ENCODE measurements around the gene ENO4. TPM values are rescaled to one million over a fixed set of nuclear protein-coding genes. Genes with fewer than 3 reads are reported as not detected.

ENO4 gene
- total RNA-seq, 2 donors from 2014 or later, result not detected

DNA sequence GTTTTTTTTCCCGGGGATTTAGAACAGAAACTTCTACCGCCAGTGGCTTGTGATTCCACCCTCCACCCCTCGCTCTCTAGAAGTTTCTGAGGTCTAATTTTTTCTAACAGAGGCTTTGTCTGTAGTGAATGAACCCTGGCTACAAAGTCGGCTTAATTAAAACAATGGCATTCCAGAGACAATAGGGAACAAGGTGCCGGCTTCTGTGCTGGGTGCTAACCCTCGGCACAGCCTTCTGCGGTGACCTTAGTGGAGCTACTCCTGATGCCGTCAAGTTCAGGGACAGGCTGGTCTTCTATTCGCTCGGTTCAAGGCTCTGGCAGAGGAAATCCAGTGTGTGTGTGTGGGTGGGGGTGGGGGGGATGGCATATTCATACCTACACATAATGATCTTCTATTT, 32.1 kb upstream of the ENO4 start:
- H3K36me3 Mint-ChIP-seq, result no peaks in the 10 kb centered on the region
- peaks cover 4% of the 10 kb centered on the region for H3K9me3 Mint-ChIP-seq
- DNase-seq (ENCODE audit: low spot score), result no peak
- ATAC-seq, result no peak
- no peaks in the 10 kb centered on the region for H3K4me1 Mint-ChIP-seq (ENCODE audit: low read depth in 2 of 2)
- H3K27me3 Mint-ChIP-seq, result peaks cover 19 to 30% of the 10 kb centered on the region in 2 donors
- H3K4me3 Mint-ChIP-seq, result no peak overlapping the region
- H3K27ac Mint-ChIP-seq, result no peak overlapping the region

GRCh38 chr10:116817780-116818343, 31.4 kb upstream of the ENO4 start:
- peak; percentile 28 to 46 for ATAC-seq
- Mint-ChIP-seq H3K27me3 (peaks cover 16 to 27% of the 10 kb centered on the region in 2 donors), H3K4me3 (no peak overlapping the region)

GRCh38 chr10:116819999-116820677, 29.2 kb upstream of the ENO4 start:
- Mint-ChIP-seq H3K27me3 (peaks cover 15 to 19% of the 10 kb centered on the region in 2 donors), H3K36me3 (no peaks in the 10 kb centered on the region), H3K4me1 (ENCODE audit: low read depth in 2 of 2) (no peaks in the 10 kb centered on the region), H3K9me3 (peaks cover 4% of the 10 kb centered on the region), H3K4me3 (no peak overlapping the region), H3K27ac (no peak overlapping the region)
- no peak for DNase-seq (ENCODE audit: low spot score)
- no peak for ATAC-seq

More at GRCh38 chr10:116817780-116818343, 31.4 kb upstream of the ENO4 start:
- Mint-ChIP-seq H3K9me3 (peaks cover 4% of the 10 kb centered on the region), H3K36me3 (no peaks in the 10 kb centered on the region), H3K27ac (no peak overlapping the region), H3K4me1 (ENCODE audit: low read depth in 2 of 2) (no peaks in the 10 kb centered on the region)
- DNase-seq (ENCODE audit: low spot score), result no peak

DNA sequence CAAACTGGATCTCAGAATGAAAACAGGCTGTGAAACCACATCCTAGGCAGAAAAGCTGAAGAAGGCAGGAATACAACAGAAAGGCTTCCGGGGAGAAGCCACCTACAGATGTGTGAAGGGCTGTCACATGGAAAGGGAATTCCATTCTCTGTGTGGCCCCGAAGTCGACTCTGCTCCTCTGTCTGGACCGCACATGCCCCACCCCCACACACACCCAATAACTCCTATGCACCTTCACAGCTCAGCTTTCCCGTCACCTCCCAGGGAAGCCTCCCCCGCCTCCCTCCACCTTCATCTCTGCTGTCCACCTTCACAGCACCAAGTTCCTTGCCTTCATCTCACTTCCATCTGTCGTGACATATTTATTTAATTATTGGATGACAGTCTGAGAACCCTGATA, 23.4 kb upstream of the ENO4 start:
- no peaks in the 10 kb centered on the region for H3K4me1 Mint-ChIP-seq (ENCODE audit: low read depth in 2 of 2)
- DNase-seq (ENCODE audit: low spot score) (no peak), ATAC-seq (no peak)
- H3K9me3 Mint-ChIP-seq, result peaks cover 4% of the 10 kb centered on the region
- no peak overlapping the region for H3K4me3 Mint-ChIP-seq
- H3K27ac Mint-ChIP-seq, result no peak overlapping the region
- peaks cover 1 to 19% of the 10 kb centered on the region in 2 donors for H3K27me3 Mint-ChIP-seq
- no peaks in the 10 kb centered on the region for H3K36me3 Mint-ChIP-seq

DNA sequence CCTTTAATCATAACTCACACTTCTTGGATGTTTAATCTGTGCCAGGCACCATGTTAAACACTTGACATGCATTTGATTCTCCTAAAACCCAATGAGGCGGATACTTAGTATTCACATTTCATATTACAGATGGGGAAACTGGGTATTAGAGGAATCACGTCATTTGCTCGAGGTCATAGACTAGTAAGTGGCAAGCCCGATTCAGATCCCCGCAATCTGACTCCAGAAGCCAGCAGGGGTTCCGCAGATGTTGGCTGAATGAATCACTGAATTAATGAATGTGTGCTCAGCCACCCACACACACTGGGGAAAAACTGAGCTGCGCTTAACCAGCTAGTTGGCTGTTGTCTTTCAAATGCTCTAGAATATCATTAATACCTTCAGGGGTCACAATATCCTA, 22.5 kb upstream of the ENO4 start:
- Mint-ChIP-seq H3K27ac (no peak overlapping the region), H3K27me3 (peaks cover 3 to 14% of the 10 kb centered on the region in 2 donors), H3K4me3 (no peak overlapping the region), H3K4me1 (ENCODE audit: low read depth in 2 of 2) (no peaks in the 10 kb centered on the region), H3K36me3 (no peaks in the 10 kb centered on the region), H3K9me3 (no peaks in the 10 kb centered on the region)
- DNase-seq (ENCODE audit: low spot score) (no peak), ATAC-seq (no peak)

- Mint-ChIP-seq H3K36me3 (no peaks in the 10 kb centered on the region), H3K4me1 (ENCODE audit: low read depth in 2 of 2) (no peaks in the 10 kb centered on the region), H3K4me3 (no peak overlapping the region), H3K9me3 (no peaks in the 10 kb centered on the region), H3K27ac (no peak overlapping the region), H3K27me3 (peaks cover 3 to 14% of the 10 kb centered on the region in 2 donors)
- DNase-seq (ENCODE audit: low spot score) (no peak), ATAC-seq (peak in 1 of 2 donors; percentile 20)
Measured at GRCh38 chr10:116827214-116827671, 22.1 kb upstream of the ENO4 start.

GRCh38 chr10:116828116-116828515, 21.2 kb upstream of the ENO4 start:
- Mint-ChIP-seq H3K4me1 (ENCODE audit: low read depth in 2 of 2) (no peaks in the 10 kb centered on the region), H3K4me3 (no peak overlapping the region), H3K27ac (no peak overlapping the region), H3K27me3 (peaks cover 3 to 14% of the 10 kb centered on the region in 2 donors), H3K9me3 (no peaks in the 10 kb centered on the region), H3K36me3 (no peaks in the 10 kb centered on the region)
- no peak for DNase-seq (ENCODE audit: low spot score)
- no peak for ATAC-seq

GRCh38 chr10:116829711-116830110, 19.6 kb upstream of the ENO4 start:
- H3K27ac Mint-ChIP-seq, result no peak overlapping the region
- H3K27me3 Mint-ChIP-seq, result peaks cover 3 to 14% of the 10 kb centered on the region in 2 donors
- ATAC-seq, result no peak
- no peaks in the 10 kb centered on the region for H3K4me1 Mint-ChIP-seq (ENCODE audit: low read depth in 2 of 2)
- no peaks in the 10 kb centered on the region for H3K36me3 Mint-ChIP-seq
- H3K9me3 Mint-ChIP-seq, result no peaks in the 10 kb centered on the region
- no peak for DNase-seq (ENCODE audit: low spot score)
- H3K4me3 Mint-ChIP-seq, result no peak overlapping the region

DNA sequence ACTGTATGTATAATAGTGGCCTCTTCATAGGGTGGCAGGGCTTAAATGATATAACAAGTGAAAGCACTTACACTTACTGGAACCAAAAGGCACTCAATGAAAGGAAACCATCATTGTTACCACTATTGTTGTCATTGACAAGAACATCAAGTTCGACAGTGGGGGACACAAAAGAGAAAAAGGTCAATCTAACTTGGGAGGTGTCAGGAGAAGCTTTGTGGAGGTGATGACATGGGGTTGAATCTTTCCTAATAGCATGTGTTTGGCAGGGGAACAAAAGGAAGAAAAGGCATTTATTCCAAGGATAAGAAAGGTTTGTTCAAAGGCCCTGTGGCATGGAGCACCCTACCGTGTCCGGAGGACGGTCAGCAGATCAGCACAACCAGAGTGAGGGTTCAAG, 18.2 kb upstream of the ENO4 start:
- no peaks in the 10 kb centered on the region for H3K4me1 Mint-ChIP-seq (ENCODE audit: low read depth in 2 of 2)

GRCh38 chr10:116831790-116832189, 17.5 kb upstream of the ENO4 start:
- Mint-ChIP-seq H3K4me1 (ENCODE audit: low read depth in 2 of 2) (no peaks in the 10 kb centered on the region), H3K4me3 (no peak overlapping the region), H3K27ac (no peak overlapping the region), H3K27me3 (peaks cover 7 to 20% of the 10 kb centered on the region in 2 donors), H3K9me3 (no peaks in the 10 kb centered on the region), H3K36me3 (no peaks in the 10 kb centered on the region)
- no peak for DNase-seq (ENCODE audit: low spot score)
- no peak for ATAC-seq

More for the DNA sequence above, 18.2 kb upstream of the ENO4 start:
- H3K36me3 Mint-ChIP-seq, result no peaks in the 10 kb centered on the region
- H3K27me3 Mint-ChIP-seq, result peaks cover 7 to 20% of the 10 kb centered on the region in 2 donors
- DNase-seq (ENCODE audit: low spot score) (no peak), ATAC-seq (no peak)
- no peak overlapping the region for H3K4me3 Mint-ChIP-seq
- no peak overlapping the region for H3K27ac Mint-ChIP-seq
- no peaks in the 10 kb centered on the region for H3K9me3 Mint-ChIP-seq

DNA sequence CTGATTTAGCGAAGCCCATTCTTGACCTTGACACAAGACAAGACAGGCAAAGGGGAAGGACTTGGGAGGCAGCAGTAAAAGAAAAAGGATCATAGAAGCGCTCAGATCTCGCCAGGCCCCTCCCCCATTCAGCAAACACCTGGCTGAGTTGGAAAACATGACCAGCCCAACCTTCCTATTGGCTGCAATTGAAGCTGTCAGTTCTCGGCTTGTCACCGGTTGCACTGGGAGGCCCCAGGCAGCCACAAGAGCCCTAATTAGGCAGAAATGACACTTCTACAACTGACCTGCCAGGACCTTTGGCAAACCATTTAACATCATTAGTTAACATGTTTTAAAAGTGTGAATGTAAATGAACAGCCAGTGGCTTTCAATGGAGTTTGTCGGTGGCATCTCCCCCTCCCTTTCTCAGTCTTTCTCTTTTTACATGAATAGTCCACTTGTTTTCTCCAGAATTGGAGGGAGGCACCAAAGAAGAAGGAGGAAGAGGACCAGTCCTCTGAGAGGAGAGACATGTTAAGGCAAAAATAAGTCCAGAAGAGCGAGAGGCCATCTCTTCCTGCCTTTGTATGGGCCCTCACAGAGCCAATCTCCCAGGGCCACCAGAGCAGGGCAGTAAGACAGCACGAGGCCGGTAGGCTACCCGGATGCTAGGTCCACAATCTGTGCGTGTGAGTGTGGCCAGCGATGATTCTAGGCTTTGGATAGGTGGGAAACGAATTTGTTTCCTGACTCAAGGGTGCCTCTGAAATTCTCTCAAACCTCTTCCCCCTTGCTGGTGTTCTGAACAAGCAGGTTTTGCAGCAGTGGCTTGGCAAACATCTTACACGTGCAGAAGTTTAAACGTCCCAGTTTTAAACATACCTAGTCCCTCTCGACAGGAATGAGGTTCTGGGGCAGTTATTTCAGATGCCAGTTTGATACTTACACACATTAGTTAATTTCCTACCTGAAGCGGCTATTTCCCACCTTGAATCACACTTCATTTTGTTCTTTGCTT, 15.0 kb upstream of the ENO4 start:
- Mint-ChIP-seq H3K4me3 (no peak overlapping the region), H3K27me3 (peaks cover 7 to 16% of the 10 kb centered on the region in 2 donors), H3K4me1 (ENCODE audit: low read depth in 2 of 2) (no peaks in the 10 kb centered on the region)

GRCh38 chr10:116835658-116836057, 13.6 kb upstream of the ENO4 start:
- no peaks in the 10 kb centered on the region for H3K36me3 Mint-ChIP-seq
- no peak overlapping the region for H3K27ac Mint-ChIP-seq
- peaks cover 7% of the 10 kb centered on the region in 2 donors for H3K27me3 Mint-ChIP-seq
- H3K4me3 Mint-ChIP-seq, result no peak overlapping the region
- no peaks in the 10 kb centered on the region for H3K4me1 Mint-ChIP-seq (ENCODE audit: low read depth in 2 of 2)
- DNase-seq (ENCODE audit: low spot score), result no peak
- ATAC-seq, result no peak
- no peaks in the 10 kb centered on the region for H3K9me3 Mint-ChIP-seq

More for the DNA sequence above, 15.0 kb upstream of the ENO4 start:
- Mint-ChIP-seq H3K27ac (no peak overlapping the region), H3K9me3 (no peaks in the 10 kb centered on the region), H3K36me3 (no peaks in the 10 kb centered on the region)
- no peak for DNase-seq (ENCODE audit: low spot score)
- ATAC-seq, result no peak

DNA sequence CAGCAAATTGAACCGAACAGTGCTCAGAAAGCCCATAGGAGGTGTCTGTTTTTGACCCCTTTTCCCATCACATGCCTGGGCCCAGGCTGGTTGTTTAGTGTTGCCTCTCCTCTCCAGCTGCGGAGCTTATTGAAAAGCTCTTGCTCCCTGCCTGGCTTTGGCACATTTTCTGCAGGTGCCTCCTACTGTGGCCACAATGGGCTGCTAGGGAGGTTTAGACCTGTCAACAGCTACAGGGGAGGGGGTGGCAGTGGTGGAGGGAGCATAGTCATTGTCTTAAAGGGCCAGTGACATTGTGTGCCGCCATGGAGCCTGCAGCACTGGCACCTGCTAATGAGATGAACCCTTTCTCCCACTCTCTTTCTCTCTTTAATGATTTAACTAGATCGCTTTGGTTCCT, 13.2 kb upstream of the ENO4 start:
- H3K4me3 Mint-ChIP-seq, result no peak overlapping the region
- H3K9me3 Mint-ChIP-seq, result no peaks in the 10 kb centered on the region
- H3K36me3 Mint-ChIP-seq, result no peaks in the 10 kb centered on the region
- no peak overlapping the region for H3K27ac Mint-ChIP-seq
- ATAC-seq, result no peak
- H3K4me1 Mint-ChIP-seq (ENCODE audit: low read depth in 2 of 2), result no peaks in the 10 kb centered on the region
- peaks cover 5 to 7% of the 10 kb centered on the region in 2 donors for H3K27me3 Mint-ChIP-seq
- DNase-seq (ENCODE audit: low spot score), result no peak
